BLaER1 (cell line): ENCODE results near the gene RPS29.

Experiments used
- H3K27ac ChIP-seq: shearing (Covaris generic); formaldehyde crosslinking; 2 replicates; pipeline ENCODE4 v1.8.1; 2022
- H3K27me3 ChIP-seq: shearing (Covaris generic); formaldehyde crosslinking; 2 replicates; pipeline ENCODE4 v1.8.1; 2022
- H3K36me3 ChIP-seq: shearing (Covaris generic); formaldehyde crosslinking; 2 replicates; pipeline ENCODE4 v1.8.1; 2022
- H3K4me1 ChIP-seq: shearing (Covaris generic); formaldehyde crosslinking; 2 replicates; pipeline ENCODE4 v1.8.1; 2022
- H3K4me2 ChIP-seq: shearing (Covaris generic); formaldehyde crosslinking; 2 replicates; pipeline ENCODE4 v1.8.1; 2022
- H3K4me3 ChIP-seq: shearing (Covaris generic); formaldehyde crosslinking; 2 replicates; pipeline ENCODE4 v1.8.1; 2022
- H3K9ac ChIP-seq: shearing (Covaris generic); formaldehyde crosslinking; 2 replicates; pipeline ENCODE4 v1.8.1; 2022
- H3K9me3 ChIP-seq: shearing (Covaris generic); formaldehyde crosslinking; 2 replicates; pipeline ENCODE4 v1.8.1; 2022
- H4K20me1 ChIP-seq: shearing (Covaris generic); formaldehyde crosslinking; 2 replicates; pipeline ENCODE4 v1.8.1; 2022
- Cebpa-rat ChIP-seq: shearing (Covaris generic); IDR thresholded peaks from 2 replicates; pipeline ENCODE4 v1.8.1; 2022

The RPS29 gene

DNA sequence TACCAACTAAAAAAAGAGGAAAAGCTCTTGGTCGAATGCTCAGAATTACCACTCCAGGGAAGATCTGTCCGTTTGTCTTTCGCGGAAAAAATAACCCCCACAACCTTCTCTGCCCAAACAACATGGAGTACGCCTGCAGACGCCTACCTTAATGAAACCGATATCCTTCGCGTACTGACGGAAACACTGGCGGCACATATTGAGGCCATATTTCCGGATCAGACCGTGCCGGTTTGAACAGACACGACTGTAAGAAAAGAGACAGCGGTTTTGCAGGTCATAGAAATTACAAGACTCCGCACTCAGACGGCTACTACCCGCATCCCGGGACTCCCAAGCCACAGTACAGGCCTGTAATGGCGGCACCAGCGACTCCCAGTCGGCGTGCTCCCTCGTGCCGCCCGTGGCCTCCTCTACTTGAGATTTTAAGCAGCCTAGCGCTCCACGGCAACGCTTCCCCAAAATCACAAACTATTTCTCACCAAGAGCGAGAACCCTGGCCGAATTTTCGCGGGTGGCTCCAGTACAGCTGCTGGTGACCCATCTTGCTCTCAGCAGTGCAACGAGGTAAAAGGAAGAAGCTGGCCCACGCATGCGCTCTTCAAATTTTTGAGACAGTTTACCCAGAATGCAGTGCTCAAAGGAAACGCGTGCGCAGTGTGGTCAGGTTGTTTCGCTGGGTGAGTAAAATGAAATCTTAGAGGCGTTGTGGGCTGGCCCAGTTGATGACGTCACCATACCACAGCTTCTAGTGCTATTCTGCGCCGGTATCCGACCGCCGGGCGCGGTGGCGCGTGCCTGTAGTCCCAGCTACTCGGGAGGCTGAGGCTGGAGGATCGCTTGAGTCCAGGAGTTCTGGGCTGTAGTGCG lies at the start of gene RPS29:
RPS29 (minus strand) TSS at position 578 of the 870 bp plus-strand sequence; CDS start at position 544, 34 bp downstream.
- Histone ChIP-seq H3K9ac (peak within 1 kb of the TSS; percentile 98), H3K36me3 (peaks cover 41% of the 10 kb centered on the region), H3K4me3 (peak within 1 kb of the TSS; percentile 81), H3K4me1 (peaks cover 33% of the 10 kb centered on the region), H3K27ac (peak within 1 kb of the TSS; percentile 98), H4K20me1 (peaks cover 49% of the 10 kb centered on the region), H3K9me3 (no peaks in the 10 kb centered on the region), H3K4me2 (peak within 1 kb of the TSS; percentile 91), H3K27me3 (no peaks in the 10 kb centered on the region)
- no peak for TF ChIP-seq Cebpa-rat

DNA sequence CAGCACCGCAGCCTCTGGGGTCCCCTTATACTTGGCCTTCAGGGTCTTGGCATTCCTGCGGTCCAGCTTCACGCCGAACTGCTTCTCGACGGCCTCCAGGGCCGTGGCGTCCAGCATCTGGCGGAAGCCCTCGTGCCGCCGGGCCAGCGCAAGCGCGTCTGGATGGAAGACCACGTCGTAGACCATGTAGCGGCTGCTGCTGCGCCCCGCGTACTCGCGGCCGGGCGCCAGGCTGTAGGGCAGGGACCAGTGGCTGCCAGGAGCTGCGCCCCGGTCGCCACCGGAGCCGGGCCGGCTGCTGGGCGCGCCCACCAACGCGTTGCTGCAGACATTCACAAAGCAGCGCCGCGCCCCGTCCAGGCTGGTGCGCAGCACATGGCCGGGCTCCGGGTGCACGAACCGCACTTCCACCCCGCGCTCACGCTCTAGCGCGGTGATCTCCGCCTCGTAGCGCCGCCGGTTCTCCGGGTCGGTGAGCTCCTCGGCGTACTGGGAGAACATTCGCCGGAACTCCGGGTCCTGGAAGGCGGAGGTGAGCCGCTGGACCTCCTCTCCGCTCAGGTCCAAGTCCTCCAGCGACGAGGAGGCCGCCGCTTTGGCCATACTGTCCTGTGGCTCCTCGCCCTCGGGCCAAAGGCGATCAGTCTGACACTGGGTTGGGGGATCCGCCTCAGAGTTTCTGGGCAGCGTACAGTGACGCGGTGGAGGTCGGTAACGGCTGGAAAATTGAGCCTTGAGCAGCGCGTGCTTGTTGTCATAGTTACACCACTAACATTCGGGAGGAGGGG lies 48.6 kb upstream of the RPS29 start, which contains the start of gene DNAAF2:
DNAAF2 (minus strand) TSS at position 698 of the 788 bp plus-strand sequence; CDS start at position 603, 95 bp downstream.
- peaks cover 44% of the 10 kb centered on the region for H3K4me1 ChIP-seq
- peak within 1 kb of the TSS; percentile 86 for H3K4me2 ChIP-seq
- peak within 1 kb of the TSS; percentile 95 for H3K4me3 ChIP-seq
- H3K27ac ChIP-seq, result peak within 1 kb of the TSS; percentile 97
- peak within 1 kb of the TSS; percentile 98 for H3K9ac ChIP-seq
- peaks cover 73% of the 10 kb centered on the region for H4K20me1 ChIP-seq
- peaks cover 36% of the 10 kb centered on the region for H3K36me3 ChIP-seq
- TF ChIP-seq Cebpa-rat, result no peak
- H3K27me3 ChIP-seq, result no peaks in the 10 kb centered on the region
- no peaks in the 10 kb centered on the region for H3K9me3 ChIP-seq

DNA sequence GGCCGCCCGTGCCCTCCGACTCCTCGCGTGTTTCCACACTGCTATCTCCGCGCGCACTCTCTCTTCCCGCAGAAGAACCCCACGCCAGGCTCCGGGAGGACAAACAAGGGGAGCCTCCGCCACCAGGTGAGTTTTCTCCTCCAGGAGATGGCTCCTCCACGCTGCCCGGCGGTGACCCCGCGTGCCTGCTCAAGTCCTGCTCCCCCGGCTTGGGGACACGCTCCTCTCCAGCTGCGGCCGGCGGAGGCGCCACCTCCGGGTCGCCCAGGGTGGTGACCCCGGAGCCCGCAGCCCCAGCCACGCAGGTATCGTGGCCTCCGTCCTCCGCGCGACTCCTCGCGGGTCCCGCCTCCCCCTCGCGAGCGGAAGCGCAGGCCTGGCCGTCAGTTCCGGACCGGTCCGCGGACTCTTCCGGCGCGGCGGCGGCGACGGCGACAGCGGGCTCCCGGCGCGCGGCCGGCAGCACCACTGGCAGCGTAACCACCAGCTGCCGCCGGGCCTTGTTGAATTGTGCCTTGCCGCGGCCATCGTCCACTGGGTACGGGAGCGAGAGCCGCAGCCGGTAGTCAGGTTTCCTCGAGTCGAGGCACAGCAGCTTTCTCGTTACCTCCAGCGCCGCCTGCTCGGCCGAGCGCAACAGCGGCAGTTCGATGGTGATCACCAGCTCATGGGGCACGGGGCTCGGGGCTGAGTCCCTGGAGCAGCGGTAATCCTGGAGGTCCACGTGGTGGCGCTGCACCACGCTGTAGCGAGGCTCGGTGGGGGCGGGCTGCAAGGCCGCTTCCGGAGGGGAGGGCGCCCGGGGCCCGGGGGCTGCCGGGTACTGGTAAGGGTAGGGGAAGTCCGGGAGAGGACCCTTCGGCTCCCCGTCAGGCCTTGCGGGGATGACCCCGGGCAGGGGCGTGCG lies 47.7 kb upstream of the RPS29 start:
- Histone ChIP-seq H3K36me3 (peaks cover 37% of the 10 kb centered on the region), H3K4me1 (peaks cover 52% of the 10 kb centered on the region), H3K9ac (peak overlapping the region; percentile 98), H3K9me3 (no peaks in the 10 kb centered on the region), H3K4me3 (peak overlapping the region; percentile 95), H3K27ac (peak overlapping the region; percentile 97), H4K20me1 (peaks cover 73% of the 10 kb centered on the region), H3K4me2 (peak overlapping the region; percentile 86), H3K27me3 (no peaks in the 10 kb centered on the region)
- no peak for TF ChIP-seq Cebpa-rat

DNA sequence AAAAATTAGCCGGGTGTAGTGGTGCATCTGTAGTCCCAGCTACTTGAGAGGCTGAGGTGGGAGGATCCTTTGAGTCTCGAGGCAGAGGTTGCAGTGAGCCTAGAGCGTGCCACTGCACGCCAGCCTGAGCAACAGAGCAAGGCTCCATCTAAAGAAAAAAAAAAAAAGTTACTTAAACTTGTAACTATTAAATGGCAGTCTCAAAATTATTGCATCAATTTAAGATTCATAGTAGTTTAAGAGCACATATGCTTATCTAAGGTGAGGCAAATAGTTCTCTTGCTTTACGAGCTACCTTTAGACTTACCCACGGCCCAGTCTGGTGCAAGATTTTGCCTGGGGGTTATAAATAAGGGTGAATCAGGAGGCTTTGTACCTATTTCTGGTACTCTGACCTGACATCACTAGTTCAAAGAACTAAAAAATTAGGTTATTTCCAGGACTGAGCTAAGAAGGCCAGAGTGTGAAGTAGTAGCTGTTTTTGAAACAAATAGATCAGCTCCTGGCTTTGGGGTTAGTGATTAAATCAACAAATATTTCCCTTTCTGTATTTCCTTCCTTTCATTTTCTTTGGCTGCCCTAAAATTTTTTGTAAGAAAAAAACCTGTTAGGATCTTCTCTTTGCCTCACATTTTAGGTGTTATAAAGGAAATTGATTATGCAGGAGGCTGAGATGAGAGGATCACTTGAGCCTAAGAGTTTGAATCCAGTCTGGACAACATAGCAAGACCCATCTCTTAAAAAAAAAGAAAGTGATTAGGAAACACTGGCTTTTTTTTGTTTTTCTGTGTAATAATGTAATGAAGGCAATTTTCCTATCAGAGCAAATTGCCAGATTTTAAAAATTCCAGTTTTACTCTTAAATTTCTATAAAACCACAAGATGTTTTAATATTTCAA lies 38.0 kb upstream of the RPS29 start:
- peaks cover 93% of the 10 kb centered on the region for H4K20me1 ChIP-seq
- H3K27me3 ChIP-seq, result no peaks in the 10 kb centered on the region
- no peaks in the 10 kb centered on the region for H3K9me3 ChIP-seq
- H3K4me1 ChIP-seq, result peaks cover 48% of the 10 kb centered on the region
- peak overlapping the region; percentile 94 for H3K4me2 ChIP-seq
- H3K27ac ChIP-seq, result no peak overlapping the region
- peak overlapping the region; percentile 85; the same call in 1 of the 2 replicates for H3K4me3 ChIP-seq
- 0 out of 2 replicates have a peak overlapping the region, but pooled peaks have one; percentile 28 for H3K9ac ChIP-seq
- no peak for TF ChIP-seq Cebpa-rat
- peaks cover 35% of the 10 kb centered on the region; the same call in 1 of the 2 replicates for H3K36me3 ChIP-seq

DNA sequence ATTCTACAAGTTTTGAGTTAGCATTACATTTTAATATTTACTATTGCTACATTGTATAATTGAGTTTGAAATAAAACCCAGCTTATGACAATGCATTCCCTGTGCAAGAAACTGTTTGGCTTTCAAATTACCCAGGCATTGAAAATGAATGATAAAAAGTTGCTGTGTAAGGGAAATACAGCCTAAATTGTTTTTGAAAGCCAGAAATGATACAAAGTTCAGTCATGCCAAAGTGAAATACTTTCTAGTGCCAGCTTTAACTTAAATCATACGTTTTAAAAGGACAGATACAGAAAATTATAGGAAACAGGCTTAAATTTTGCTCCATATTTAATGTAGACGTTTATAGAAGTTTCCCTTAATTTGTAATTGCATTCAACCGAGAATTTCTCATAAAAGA lies 37.2 kb upstream of the RPS29 start:
- Histone ChIP-seq H3K9ac (peak overlapping the region; percentile 63), H3K27me3 (no peaks in the 10 kb centered on the region), H3K4me1 (peaks cover 48% of the 10 kb centered on the region), H3K27ac (no peak overlapping the region), H3K4me2 (peak overlapping the region; percentile 94), H3K9me3 (no peaks in the 10 kb centered on the region), H4K20me1 (peaks cover 93% of the 10 kb centered on the region), H3K36me3 (peaks cover 40% of the 10 kb centered on the region), H3K4me3 (peak overlapping the region; percentile 85)
- TF ChIP-seq Cebpa-rat, result no peak

DNA sequence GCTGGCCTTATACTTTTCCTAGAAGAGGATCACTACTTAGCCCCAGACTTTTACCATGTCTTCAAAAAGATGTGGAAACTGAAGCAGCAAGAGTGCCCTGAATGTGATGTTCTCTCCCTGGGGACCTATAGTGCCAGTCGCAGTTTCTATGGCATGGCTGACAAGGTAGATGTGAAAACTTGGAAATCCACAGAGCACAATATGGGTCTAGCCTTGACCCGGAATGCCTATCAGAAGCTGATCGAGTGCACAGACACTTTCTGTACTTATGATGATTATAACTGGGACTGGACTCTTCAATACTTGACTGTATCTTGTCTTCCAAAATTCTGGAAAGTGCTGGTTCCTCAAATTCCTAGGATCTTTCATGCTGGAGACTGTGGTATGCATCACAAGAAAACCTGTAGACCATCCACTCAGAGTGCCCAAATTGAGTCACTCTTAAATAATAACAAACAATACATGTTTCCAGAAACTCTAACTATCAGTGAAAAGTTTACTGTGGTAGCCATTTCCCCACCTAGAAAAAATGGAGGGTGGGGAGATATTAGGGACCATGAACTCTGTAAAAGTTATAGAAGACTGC lies 35.9 kb upstream of the RPS29 start:
- Histone ChIP-seq H3K27me3 (no peaks in the 10 kb centered on the region), H3K9ac (peak overlapping the region; percentile 96), H3K4me3 (peak overlapping the region; percentile 85), H3K27ac (peak overlapping the region; percentile 95; the same call in 1 of the 2 replicates), H4K20me1 (peaks cover 93% of the 10 kb centered on the region), H3K9me3 (no peaks in the 10 kb centered on the region), H3K36me3 (peaks cover 49% of the 10 kb centered on the region), H3K4me2 (peak overlapping the region; percentile 94), H3K4me1 (peaks cover 59% of the 10 kb centered on the region)
- TF ChIP-seq Cebpa-rat, result no peak

DNA sequence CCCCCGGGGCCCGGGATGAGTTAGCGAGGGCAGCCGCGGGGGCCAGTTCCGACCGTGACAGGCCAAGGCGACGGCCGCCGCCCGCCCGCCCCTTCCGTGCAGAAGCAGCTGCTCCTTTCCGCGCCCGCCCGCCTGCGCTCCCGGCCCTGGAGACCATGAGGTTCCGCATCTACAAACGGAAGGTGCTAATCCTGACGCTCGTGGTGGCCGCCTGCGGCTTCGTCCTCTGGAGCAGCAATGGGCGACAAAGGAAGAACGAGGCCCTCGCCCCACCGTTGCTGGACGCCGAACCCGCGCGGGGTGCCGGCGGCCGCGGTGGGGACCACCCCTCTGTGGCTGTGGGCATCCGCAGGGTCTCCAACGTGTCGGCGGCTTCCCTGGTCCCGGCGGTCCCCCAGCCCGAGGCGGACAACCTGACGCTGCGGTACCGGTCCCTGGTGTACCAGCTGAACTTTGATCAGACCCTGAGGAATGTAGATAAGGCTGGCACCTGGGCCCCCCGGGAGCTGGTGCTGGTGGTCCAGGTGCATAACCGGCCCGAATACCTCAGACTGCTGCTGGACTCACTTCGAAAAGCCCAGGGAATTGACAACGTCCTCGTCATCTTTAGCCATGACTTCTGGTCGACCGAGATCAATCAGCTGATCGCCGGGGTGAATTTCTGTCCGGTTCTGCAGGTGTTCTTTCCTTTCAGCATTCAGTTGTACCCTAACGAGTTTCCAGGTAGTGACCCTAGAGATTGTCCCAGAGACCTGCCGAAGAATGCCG lies 35.1 kb upstream of the RPS29 start:
- Histone ChIP-seq H3K4me2 (peak overlapping the region; percentile 94), H4K20me1 (peaks cover 93% of the 10 kb centered on the region), H3K27ac (peak overlapping the region; percentile 95), H3K36me3 (peaks cover 49% of the 10 kb centered on the region), H3K27me3 (no peaks in the 10 kb centered on the region), H3K9me3 (no peaks in the 10 kb centered on the region), H3K4me3 (peak overlapping the region; percentile 85), H3K4me1 (peaks cover 61% of the 10 kb centered on the region), H3K9ac (peak overlapping the region; percentile 96)
- no peak for TF ChIP-seq Cebpa-rat
